ENCODE data around the gene PTAFR. TPM values are rescaled to one million over a fixed set of nuclear protein-coding genes. Genes with fewer than 3 reads are reported as not detected.
A peak's percentile ranks its signal among the peaks of the same experiment; 100 is the strongest.

The PTAFR gene
- total and polyA plus RNA-seq, 2 donors (not counting 1 experiment from before 2014, with no cell fraction given), result 5.9 to 6.2 TPM

DNA sequence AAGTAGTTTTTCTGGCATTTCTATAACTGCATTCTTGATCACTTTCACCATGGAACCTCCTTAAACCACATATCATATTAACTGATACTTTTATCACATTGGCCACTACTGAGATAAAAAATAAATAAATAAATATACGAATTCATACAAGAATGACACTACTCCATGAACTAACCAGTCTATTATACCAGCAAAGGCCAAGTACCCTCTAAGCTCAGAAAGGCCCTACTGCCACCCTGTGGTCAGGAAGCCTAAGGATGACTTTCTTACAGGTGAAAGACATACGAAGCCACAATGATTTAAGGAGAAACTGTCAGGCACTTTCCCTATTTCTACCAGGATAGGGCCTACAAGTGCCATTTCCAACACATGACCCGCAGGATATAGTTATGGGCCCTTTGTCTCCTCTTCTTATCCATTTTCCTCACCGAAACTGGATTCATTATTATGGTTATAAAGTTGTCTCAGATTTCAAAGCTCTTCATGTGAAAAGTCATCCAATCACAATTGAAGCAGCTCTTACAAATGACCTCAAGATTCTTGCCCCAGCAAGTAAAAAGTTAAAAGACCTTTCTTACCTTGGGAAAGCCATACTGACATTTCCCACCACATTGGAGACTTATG lies 32.4 kb upstream of the PTAFR start:
- Histone ChIP-seq H4K20me1 (ENCODE audit: control insufficient read depth, insufficient read depth, low read length, poor library complexity, severe bottlenecking) (no peaks in the 10 kb centered on the region), H3K4me1 (ENCODE audit: control insufficient read depth in 2 of 2, insufficient read depth in 2 of 2, low read length in 2 of 2) (no peaks in the 10 kb centered on the region), H3K27ac (ENCODE audit: low read length in 2 of 2) (no peak overlapping the region), H3K79me2 (ENCODE audit: control insufficient read depth, insufficient read depth, low read length) (peaks cover 3% of the 10 kb centered on the region), H2AFZ (ENCODE audit: insufficient read depth, low read depth, low read length, poor library complexity, severe bottlenecking) (no peak overlapping the region), H3K27me3 (replicated peaks in 1 of 4; ENCODE audit: control extremely low read depth in 1 of 4, control insufficient read depth in 3 of 4, insufficient read depth in 4 of 4, low read length in 3 of 4) (no peaks in the 10 kb centered on the region), H3K9me3 (ENCODE audit: control extremely low read depth in 1 of 3, control insufficient read depth in 2 of 3, insufficient read depth in 1 of 3, low read length in 2 of 3) (no peaks in the 10 kb centered on the region), H3K4me3 (ENCODE audit: control extremely low read depth in 1 of 5, extremely low read depth in 1 of 5, insufficient read depth in 1 of 5, low read depth in 2 of 5, low read length in 4 of 5) (no peak overlapping the region), H3K4me2 (replicated peaks; ENCODE audit: low read depth, low read length, poor library complexity, severe bottlenecking) (no peak overlapping the region), H3K9ac (ENCODE audit: low read length) (no peak overlapping the region), H3K36me3 (replicated peaks in 1 of 2; ENCODE audit: control extremely low read depth in 1 of 2, control insufficient read depth in 1 of 2, extremely low read depth in 1 of 2, insufficient read depth in 2 of 2, low read length in 1 of 2) (peaks cover 4 to 69% of the 10 kb centered on the region in 2 experiments)
- no peak for TF ChIP-seq EZH2 (IDR thresholded peaks at IDR 0.05; ENCODE audit: borderline replicate concordance, insufficient read depth, low read depth, low read length, poor library complexity, severe bottlenecking)
- TF ChIP-seq CTCF (IDR thresholded peaks at IDR 0.05), result peak; percentile 91
- peaks cover 2% of the 10 kb centered on the region for H3K4me1 Mint-ChIP-seq
- DNase-seq (peak; percentile 80), ATAC-seq (ENCODE audit: low read depth) (peak; percentile 86)
- no peak overlapping the region for H3K4me3 Mint-ChIP-seq
- intact Hi-C loops (cut with micrococcal nuclease), result loop anchor here (1.0 to 2.0 kb wide), 3 partner anchors 32 to 351 kb away; partner anchors contain the start of gene PTAFR
- WGBS (ENCODE audit: insufficient coverage), result 0% methylated on average over 1 of the region's 4 CpGs
- no peaks in the 10 kb centered on the region for H3K9me3 Mint-ChIP-seq (ENCODE audit: insufficient read depth)
- CTCF ChIA-PET, result interaction anchor here (0.5 to 13.6 kb wide), 43 partner anchors 9 to 668 kb away, joined by 3 to 357 read pairs (median 5); partner anchors contain the start of genes EYA3 and PTAFR
- H3K27me3 Mint-ChIP-seq, result no peaks in the 10 kb centered on the region
- POLR2A ChIA-PET, result interaction anchor here (0.5 to 1.3 kb wide), 4 partner anchors 39 to 120 kb away, joined by 3 to 9 read pairs (median 5); partner anchors contain the start of gene EYA3
- no peak overlapping the region for H3K27ac Mint-ChIP-seq

GRCh38 chr1:28205243-28205642 lies 28.8 kb upstream of the PTAFR start:
- Histone ChIP-seq H3K79me2 (ENCODE audit: control insufficient read depth, insufficient read depth, low read length) (no peaks in the 10 kb centered on the region), H4K20me1 (ENCODE audit: control insufficient read depth, insufficient read depth, low read length, poor library complexity, severe bottlenecking) (no peaks in the 10 kb centered on the region), H3K9ac (ENCODE audit: low read length) (no peak overlapping the region), H3K27ac (ENCODE audit: low read length in 2 of 2) (no peak overlapping the region), H3K36me3 (replicated peaks in 1 of 2; ENCODE audit: control extremely low read depth in 1 of 2, control insufficient read depth in 1 of 2, extremely low read depth in 1 of 2, insufficient read depth in 2 of 2, low read length in 1 of 2) (peaks cover 0 to 78% of the 10 kb centered on the region in 2 experiments), H3K4me2 (replicated peaks; ENCODE audit: low read depth, low read length, poor library complexity, severe bottlenecking) (no peak overlapping the region), H3K4me1 (ENCODE audit: control insufficient read depth in 2 of 2, insufficient read depth in 2 of 2, low read length in 2 of 2) (peaks cover 1 to 4% of the 10 kb centered on the region in 2 donors), H3K9me3 (ENCODE audit: control extremely low read depth in 1 of 3, control insufficient read depth in 2 of 3, insufficient read depth in 1 of 3, low read length in 2 of 3) (no peaks in the 10 kb centered on the region), H3K27me3 (replicated peaks in 1 of 4; ENCODE audit: control extremely low read depth in 1 of 4, control insufficient read depth in 3 of 4, insufficient read depth in 4 of 4, low read length in 3 of 4) (no peaks in the 10 kb centered on the region), H3K4me3 (ENCODE audit: control extremely low read depth in 1 of 5, extremely low read depth in 1 of 5, insufficient read depth in 1 of 5, low read depth in 2 of 5, low read length in 4 of 5) (no peak overlapping the region), H2AFZ (ENCODE audit: insufficient read depth, low read depth, low read length, poor library complexity, severe bottlenecking) (no peak overlapping the region)
- Mint-ChIP-seq H3K9me3 (ENCODE audit: insufficient read depth) (no peaks in the 10 kb centered on the region), H3K27ac (no peak overlapping the region), H3K4me1 (peaks cover 6% of the 10 kb centered on the region), H3K27me3 (no peaks in the 10 kb centered on the region), H3K4me3 (no peak overlapping the region)
- CTCF ChIA-PET, result interaction anchor here (0.6 to 13.6 kb wide), 3 partner anchors 109 to 145 kb away, joined by 5 to 357 read pairs (median 8); partner anchors contain the start of gene EYA3
- TF ChIP-seq EZH2 (IDR thresholded peaks at IDR 0.05; ENCODE audit: borderline replicate concordance, insufficient read depth, low read depth, low read length, poor library complexity, severe bottlenecking), result no peak
- TF ChIP-seq CTCF (IDR thresholded peaks at IDR 0.05), result no peak
- ATAC-seq (ENCODE audit: low read depth) (no peak), DNase-seq (no peak)
- POLR2A ChIA-PET, result no interaction called here
- WGBS (ENCODE audit: insufficient coverage), result 94% methylated on average over 4 of the region's 4 CpGs
- intact Hi-C loops (cut with micrococcal nuclease), result no loop called here

All from B cell (primary cell).